IMR-90 (cell line): ENCODE data around the gene BGN.

ENCODE experiments used
- CTCF ChIP-seq: conservative IDR thresholded peaks from 2 replicates; pipeline ENCODE4 v1.5.1; 2012; ENCODE audit warnings: mild to moderate bottlenecking, low read depth, low read length, improper control_type of control experiment
- TF ChIP-seq, protein P1 (sequence below): fragments of 150-350 bp; IDR thresholded peaks from 2 replicates; pipeline ENCODE4 v1.6.1; 2017; ENCODE audit warnings: mild to moderate bottlenecking, antibody characterized with exemption, low read length, low read depth

DNA sequence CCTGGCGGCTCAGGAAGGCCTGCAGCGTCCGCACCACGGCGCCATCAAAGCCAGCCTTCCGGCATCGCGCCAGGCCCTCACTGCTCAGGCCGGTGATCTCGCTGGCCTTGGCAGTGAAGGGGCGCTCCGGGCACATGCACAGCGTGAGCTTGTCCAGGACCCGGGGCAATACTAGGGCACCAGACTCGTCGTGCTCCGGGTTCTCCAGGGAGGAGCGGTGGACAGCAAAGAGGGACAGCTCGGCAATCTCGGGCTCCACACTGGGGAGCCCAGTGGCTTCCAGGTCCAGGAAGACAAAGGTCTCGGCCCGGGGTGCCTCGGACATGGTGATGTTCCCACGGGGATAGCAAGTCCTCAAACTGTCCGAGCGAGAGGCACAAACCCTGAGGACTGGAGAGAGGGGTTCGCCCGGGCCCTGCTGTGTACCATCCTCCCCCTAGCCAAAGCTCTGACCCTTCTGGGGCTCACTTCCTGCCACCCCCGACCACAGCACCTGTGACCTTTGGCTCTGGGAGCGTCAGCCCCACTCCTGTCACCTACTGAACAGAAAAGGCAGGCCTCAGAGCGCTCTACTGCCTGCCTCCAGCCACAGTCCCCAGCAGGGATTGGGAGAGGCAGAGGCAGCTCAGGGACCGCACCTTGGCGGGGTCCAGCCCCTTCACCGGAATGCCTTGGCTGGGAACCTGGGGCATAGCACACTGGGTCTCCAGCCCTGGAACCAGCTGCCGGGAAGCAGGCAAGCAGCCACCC lies 49.5 kb upstream of the BGN start:
- TF ChIP-seq, protein P1, sequence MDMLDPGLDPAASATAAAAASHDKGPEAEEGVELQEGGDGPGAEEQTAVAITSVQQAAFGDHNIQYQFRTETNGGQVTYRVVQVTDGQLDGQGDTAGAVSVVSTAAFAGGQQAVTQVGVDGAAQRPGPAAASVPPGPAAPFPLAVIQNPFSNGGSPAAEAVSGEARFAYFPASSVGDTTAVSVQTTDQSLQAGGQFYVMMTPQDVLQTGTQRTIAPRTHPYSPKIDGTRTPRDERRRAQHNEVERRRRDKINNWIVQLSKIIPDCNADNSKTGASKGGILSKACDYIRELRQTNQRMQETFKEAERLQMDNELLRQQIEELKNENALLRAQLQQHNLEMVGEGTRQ: no peak
- TF ChIP-seq CTCF: no peak
